GM04503 (cell line): ENCODE data around the gene UTP4.
"Not testable (repeated sequence)": the region's sequence is repeated elsewhere in the genome, so short reads cannot be mapped to it uniquely, and the experiment has no call there.

Source experiments
- DNase-seq: peaks from one replicate; pipeline ENCODE4 v3.0.0-alpha.2; 2012; ENCODE audit warnings: low read depth

The UTP4 gene

DNA sequence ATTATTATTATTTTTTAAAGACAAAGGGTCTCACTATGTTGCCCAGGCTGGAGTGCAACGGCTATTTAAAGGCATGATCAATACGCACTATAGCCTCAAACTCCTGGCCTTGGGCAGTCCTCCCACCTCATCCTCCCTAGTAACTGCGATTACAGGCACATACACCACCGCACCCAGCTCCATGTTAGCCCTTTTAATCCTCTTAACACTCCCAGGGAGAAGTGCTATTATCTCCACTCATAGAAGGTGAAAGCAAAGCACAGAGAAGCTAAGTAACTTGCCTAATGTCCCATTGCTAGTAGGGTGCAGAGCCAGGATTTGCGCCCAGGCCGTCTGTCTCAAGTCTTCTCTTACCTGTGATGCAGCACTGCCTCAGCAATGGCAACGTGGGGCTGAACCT lies 22.0 kb upstream of the UTP4 start:
- DNase-seq: no peak

DNA sequence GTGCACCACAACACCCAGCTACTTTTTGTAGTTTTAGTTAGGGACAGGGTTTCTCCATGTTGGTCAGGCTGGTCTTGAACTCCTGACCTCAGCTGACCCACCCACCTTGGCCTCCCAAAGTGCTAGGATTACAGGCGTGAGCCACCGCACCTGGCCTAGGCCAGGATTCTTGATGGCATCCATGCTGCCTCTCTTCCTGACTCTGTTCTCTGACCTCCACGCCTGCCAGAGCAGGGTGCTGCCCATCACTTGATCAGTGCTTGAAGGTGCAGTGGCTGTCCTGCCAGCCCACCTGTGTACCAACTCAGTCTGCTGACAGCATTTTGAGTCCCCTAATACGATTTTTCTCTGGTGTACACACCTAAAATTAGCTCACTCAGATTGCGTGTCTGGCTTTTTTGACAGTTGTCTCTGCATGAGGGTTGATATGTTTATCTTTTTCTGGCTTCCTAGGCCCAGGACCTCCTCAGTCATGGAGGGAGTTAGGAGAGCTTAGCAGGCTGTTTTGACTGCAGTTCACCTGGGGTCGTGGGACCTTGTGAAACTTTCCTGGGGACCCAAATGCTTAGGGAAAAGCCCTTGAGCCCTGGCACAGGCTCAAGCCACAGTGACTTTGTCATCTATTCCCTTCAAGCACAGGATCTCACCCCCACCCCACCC lies 21.1 kb upstream of the UTP4 start:
- no peak for DNase-seq

GRCh38 chr16:69111876-69112230 lies 20.6 kb upstream of the UTP4 start:
- DNase-seq: no peak

GRCh38 chr16:69112285-69113129 lies 19.9 kb upstream of the UTP4 start:
- no peak for DNase-seq

DNA sequence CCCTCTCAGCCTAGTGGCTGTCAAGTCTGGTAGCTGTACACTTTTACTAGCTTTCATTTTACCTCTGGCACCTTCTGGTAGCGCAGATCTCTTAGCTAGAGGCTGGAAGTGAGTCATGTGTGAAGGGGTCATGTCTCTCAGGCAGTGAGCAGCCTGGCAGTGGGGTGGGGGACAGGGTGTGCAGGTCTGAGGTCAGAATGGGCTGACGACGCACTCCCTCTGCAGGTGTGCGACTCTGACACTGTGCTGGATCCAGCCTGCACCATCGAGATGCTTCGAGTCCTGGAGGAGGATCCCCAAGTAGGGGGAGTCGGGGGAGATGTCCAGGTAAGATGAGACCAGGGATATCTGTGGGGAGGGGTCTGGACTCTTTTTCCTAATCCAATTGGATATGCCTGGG lies 19.2 kb upstream of the UTP4 start:
- no peak for DNase-seq

DNA sequence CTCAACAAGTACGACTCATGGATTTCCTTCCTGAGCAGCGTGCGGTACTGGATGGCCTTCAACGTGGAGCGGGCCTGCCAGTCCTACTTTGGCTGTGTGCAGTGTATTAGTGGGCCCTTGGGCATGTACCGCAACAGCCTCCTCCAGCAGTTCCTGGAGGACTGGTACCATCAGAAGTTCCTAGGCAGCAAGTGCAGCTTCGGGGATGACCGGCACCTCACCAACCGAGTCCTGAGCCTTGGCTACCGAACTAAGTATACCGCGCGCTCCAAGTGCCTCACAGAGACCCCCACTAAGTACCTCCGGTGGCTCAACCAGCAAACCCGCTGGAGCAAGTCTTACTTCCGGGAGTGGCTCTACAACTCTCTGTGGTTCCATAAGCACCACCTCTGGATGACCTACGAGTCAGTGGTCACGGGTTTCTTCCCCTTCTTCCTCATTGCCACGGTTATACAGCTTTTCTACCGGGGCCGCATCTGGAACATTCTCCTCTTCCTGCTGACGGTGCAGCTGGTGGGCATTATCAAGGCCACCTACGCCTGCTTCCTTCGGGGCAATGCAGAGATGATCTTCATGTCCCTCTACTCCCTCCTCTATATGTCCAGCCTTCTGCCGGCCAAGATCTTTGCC lies 18.0 kb upstream of the UTP4 start:
- no peak for DNase-seq

DNA sequence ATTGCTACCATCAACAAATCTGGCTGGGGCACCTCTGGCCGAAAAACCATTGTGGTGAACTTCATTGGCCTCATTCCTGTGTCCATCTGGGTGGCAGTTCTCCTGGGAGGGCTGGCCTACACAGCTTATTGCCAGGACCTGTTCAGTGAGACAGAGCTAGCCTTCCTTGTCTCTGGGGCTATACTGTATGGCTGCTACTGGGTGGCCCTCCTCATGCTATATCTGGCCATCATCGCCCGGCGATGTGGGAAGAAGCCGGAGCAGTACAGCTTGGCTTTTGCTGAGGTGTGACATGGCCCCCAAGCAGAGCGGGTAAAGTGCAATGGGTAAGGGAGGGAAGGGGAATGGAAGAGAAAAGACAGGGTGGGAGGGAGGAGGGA lies 17.5 kb upstream of the UTP4 start:
- no peak for DNase-seq

- no peak for DNase-seq
These were observed 17.1 kb upstream of the UTP4 start for GRCh38 chr16:69115361-69115760.

DNA sequence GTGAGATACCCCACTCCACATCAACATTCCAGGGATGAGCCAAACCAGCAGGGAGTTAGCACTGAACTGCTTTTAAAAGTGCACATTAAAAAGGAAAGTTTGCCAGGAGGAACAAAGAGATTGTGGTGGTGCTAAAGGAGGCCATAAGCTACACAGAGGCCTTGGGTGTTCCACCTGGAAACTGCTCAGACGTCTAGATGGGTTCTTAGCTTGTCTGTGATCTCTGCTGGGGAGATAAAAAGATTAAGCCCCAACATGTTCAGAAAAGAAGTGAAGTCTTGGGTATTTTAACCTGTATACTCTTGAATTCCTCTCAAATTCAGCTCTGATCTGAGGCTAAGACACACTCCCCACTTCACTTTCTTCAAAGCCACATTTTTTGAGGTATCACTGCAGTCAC lies 16.6 kb upstream of the UTP4 start:
- no peak for DNase-seq

DNA sequence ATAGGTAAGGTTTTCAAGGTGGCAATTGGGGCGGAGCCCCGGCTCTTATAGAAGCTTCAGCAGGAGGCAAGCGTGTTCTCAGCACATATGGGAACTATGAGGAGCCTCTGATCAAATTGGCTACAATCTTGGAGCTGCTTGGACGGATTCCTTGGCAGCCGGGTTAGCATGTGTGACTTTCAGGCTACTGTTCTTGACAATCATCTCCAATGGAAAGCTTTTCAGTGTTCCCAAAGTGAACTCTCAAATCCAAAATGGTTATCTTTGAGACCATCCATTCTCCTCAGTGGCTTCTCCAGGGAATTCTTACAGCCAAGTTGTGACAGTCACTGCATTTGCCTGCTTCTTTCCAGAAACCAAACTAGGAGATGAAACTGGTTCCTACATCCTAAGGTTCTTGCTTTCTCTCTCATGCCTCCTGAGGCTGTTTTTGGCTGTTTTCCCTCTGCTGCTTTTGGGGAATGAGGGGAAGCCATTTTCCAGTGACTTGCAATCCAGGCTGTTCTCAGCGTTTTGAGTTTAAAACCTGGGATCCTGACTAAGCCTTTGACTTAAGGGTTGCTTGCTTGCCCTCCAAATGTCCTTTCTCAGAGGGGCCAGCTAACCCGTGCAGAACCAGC lies 16.1 kb upstream of the UTP4 start:
- DNase-seq: no peak

DNA sequence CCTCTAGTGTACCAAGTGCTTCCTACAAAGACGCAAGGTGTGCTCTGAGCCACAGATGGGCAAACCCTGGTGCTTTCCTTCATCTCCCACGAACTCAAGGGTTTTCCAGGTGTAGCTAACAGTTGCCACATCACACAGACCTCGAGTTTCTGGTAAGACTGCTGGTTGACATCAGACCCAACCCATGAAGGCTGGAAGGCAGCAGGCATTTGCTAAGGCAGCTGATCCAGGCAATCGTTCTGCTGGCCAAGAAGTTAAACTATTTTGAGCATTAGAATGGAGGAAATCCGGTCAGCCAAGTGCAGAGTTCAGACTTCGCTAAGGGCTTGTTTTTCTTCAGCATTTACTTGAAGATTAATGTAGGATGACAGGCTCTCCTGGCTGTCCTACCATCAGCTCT lies 15.5 kb upstream of the UTP4 start:
- no peak for DNase-seq

DNA sequence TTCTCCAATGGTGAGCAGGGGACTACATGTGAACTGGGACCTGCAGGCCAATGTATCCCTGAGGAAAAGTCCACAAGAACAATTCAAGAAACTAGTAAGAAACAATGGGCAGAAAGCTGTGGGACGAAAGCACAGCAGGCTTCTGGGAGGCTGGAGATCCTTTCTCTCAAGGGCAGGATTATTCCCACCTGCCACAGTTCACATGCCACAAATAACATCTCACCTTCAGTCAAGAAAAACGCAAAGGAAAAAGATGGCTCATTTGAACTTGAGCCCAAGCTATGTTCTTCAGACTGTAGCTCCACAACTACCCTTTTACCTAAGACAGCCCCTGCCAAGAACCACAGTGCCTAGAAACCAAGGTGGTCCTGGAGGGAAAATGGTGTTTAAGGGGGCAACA lies 14.0 kb upstream of the UTP4 start:
- no peak for DNase-seq

GRCh38 chr16:69118994-69119393 lies 13.5 kb upstream of the UTP4 start:
- DNase-seq: no peak

- no peak for DNase-seq
These were observed 12.9 kb upstream of the UTP4 start for GRCh38 chr16:69119536-69119935.

GRCh38 chr16:69120096-69120664 lies 12.3 kb upstream of the UTP4 start:
- no peak for DNase-seq

DNA sequence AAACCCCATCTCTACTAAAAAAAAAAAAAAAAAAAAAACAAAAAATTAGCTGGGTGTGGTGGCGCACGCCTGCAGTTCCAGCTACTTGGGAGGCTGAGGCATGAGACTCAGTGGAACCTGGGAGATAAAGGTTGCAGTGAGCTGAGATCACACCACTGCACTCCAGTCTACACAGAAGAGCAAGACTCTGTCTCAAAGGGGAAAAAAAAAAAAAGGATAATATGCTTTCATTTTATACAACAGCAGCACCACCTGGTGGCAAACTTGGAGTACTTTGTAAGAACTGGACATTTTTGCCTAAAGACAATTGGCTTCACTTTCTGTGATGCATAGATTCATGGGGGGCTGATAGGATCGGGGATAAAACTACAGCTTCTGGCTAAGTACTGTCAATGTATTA lies 8.5 kb upstream of the UTP4 start:
- DNase-seq: no peak

GRCh38 chr16:69124406-69124805 lies 8.0 kb upstream of the UTP4 start:
- not testable (repeated sequence) for DNase-seq

GRCh38 chr16:69124961-69125360 lies 7.5 kb upstream of the UTP4 start:
- DNase-seq: not testable (repeated sequence)

DNA sequence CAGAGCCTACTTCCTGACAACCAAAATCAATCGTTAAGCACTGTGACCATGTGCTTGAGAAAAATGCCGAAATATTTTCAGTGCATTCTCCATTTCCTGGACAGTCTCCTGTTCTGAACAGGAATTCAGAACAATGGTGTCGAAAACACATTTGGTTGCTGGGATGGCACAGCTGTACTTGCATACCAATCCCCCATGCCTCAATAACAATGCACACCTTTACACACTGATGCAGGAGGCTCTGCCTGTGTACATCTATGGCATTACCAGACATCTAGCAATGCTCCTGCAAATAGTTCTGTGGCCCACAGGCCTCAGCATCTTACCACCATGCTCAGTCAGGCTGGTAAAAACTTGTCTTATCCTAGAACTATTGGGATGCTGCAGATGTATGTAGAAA lies 6.2 kb upstream of the UTP4 start:
- no peak for DNase-seq

- DNase-seq: not testable (repeated sequence)
These were observed 5.6 kb upstream of the UTP4 start for GRCh38 chr16:69126801-69127200.

- DNase-seq: no peak
These were observed 4.4 kb upstream of the UTP4 start for GRCh38 chr16:69127966-69128510.

DNA sequence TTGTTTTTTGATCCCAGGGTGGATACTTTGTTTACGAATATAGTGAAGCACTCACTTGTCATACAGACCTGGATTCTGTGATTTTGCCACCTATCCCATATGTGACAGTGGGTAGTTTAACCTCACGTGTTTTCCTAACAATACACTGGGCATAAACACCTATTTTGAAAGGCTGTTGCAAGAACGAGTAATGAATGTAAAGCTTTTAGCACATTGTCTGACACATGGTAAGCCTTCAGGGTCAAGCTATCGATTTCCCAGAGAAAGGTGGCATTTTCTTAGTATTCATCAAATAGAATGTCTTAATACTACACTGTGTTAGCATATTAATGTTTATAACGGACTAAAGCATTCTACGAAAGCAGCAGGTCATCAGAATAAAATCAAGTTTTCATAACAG lies 2.0 kb upstream of the UTP4 start:
- DNase-seq: no peak
